GM12873 (cell line): ENCODE measurements around the gene ENOX1.

ENCODE experiments used
- CTCF ChIP-seq: IDR thresholded peaks from 2 replicates; pipeline ENCODE4 v1.5.1; 2012; ENCODE audit warnings: low read depth, mild to moderate bottlenecking, moderate library complexity, low read length, control low read depth; ENCODE audit not compliant: insufficient read depth; ENCODE audit errors: missing control alignments

Gene ENOX1

GRCh38 chr13:43170506-43170905 is 616.3 kb downstream of the ENOX1 start:
- no peak for TF ChIP-seq CTCF

GRCh38 chr13:43167731-43168130 is 619.0 kb downstream of the ENOX1 start:
- TF ChIP-seq CTCF = no peak

- TF ChIP-seq CTCF = no peak
Measured at GRCh38 chr13:43166644-43167457, 619.9 kb downstream of the ENOX1 start.
